ENCODE measurements around the gene INHBA.

GRCh38 chr7:41694495-41694894 lies 8.4 kb downstream of the INHBA start:
- TF ChIP-seq CTCF (conservative IDR thresholded peaks at IDR 0.05; ENCODE audit: low read depth, low read length) (no peak), EZH2 (IDR thresholded peaks at IDR 0.05; ENCODE audit: low read length, unreplicated experiment) (no peak), EZH2phosphoT487 (IDR thresholded peaks at IDR 0.05; ENCODE audit: borderline replicate concordance, low read length) (no peak)
